HepG2 (cell line): ENCODE measurements around the gene MARK4.

Experiments
- CEBPB ChIP-seq: IDR thresholded peaks from 2 replicates; pipeline ENCODE4 v1.6.1; 2011; ENCODE audit warnings: low read depth, low read length, improper control_type of control experiment, borderline replicate concordance
- CENPX ChIP-seq: sonication (generic); formaldehyde crosslinking; IDR thresholded peaks from 2 replicates; pipeline ENCODE4 v1.9.0; 2021; ENCODE audit warnings: mild to moderate bottlenecking, missing genetic modification reagents, moderate library complexity
- CREB1 ChIP-seq, 2 experiments: fragments of 450-650 bp in 1 of 2; IDR thresholded peaks; 2 replicates each; pipeline ENCODE4 v1.6.1; 2016 to 2017; ENCODE audit warnings: control low read depth in 1 of 2, mild to moderate bottlenecking in 1 of 2, missing compliant biosample characterization in 1 of 2, missing genetic modification characterization in 1 of 2
- EP300 ChIP-seq, 3 experiments: sonication (generic) in 1 of 3; formaldehyde crosslinking in 1 of 3; IDR thresholded peaks; 2 replicates each; pipeline versions ENCODE4 v1.5.1 to v1.6.1; 2011 to 2020; ENCODE audit warnings: low read depth in 2 of 3, low read length in 2 of 3, borderline replicate concordance in 1 of 3, improper control_type of control experiment in 1 of 3, mild to moderate bottlenecking in 1 of 3, missing genetic modification reagents in 1 of 3, moderate library complexity in 1 of 3
- ERF ChIP-seq: IDR thresholded peaks from 2 replicates; pipeline ENCODE4 v1.6.1; 2018; ENCODE audit warnings: missing biosample characterization, missing genetic modification reagents
- MBD4 ChIP-seq: IDR thresholded peaks from 2 replicates; pipeline ENCODE4 v1.6.1; 2012; ENCODE audit warnings: low read length, inconsistent platforms, borderline replicate concordance
- SIN3A ChIP-seq: IDR thresholded peaks from 2 replicates; pipeline ENCODE4 v1.6.1; 2011; ENCODE audit warnings: low read depth, mild to moderate bottlenecking, control low read depth, low read length, borderline replicate concordance
- TOPORS ChIP-seq: sonication (generic); formaldehyde crosslinking; IDR thresholded peaks from 2 replicates; pipeline ENCODE4 v1.8.0; 2023; ENCODE audit warnings: mild to moderate bottlenecking, missing genetic modification reagents
- ZNF329 ChIP-seq: sonication (generic); formaldehyde crosslinking; IDR thresholded peaks from 2 replicates; pipeline ENCODE4 v1.9.0; 2021; ENCODE audit warnings: low read depth, mild to moderate bottlenecking, missing genetic modification reagents
- ZNF530 ChIP-seq: sonication (generic); formaldehyde crosslinking; IDR thresholded peaks from 2 replicates; pipeline ENCODE4 v1.5.0; 2020; ENCODE audit warnings: low read depth, mild to moderate bottlenecking, missing genetic modification reagents
- ZNF816 ChIP-seq: sonication (generic); formaldehyde crosslinking; IDR thresholded peaks from 2 replicates; pipeline ENCODE4 v1.8.0; 2022; ENCODE audit warnings: missing genetic modification reagents, mild to moderate bottlenecking, borderline replicate concordance
- ZSCAN29 ChIP-seq: sonication (generic); formaldehyde crosslinking; conservative IDR thresholded peaks from 2 replicates; pipeline ENCODE4 v1.4.0; 2020; ENCODE audit warnings: mild to moderate bottlenecking, missing genetic modification reagents
- TF ChIP-seq, protein P1 (sequence below): sonication (generic); formaldehyde crosslinking; IDR thresholded peaks from 2 replicates; pipeline ENCODE4 v1.5.0; 2020; ENCODE audit warnings: mild to moderate bottlenecking, missing genetic modification reagents, moderate library complexity

DNA sequence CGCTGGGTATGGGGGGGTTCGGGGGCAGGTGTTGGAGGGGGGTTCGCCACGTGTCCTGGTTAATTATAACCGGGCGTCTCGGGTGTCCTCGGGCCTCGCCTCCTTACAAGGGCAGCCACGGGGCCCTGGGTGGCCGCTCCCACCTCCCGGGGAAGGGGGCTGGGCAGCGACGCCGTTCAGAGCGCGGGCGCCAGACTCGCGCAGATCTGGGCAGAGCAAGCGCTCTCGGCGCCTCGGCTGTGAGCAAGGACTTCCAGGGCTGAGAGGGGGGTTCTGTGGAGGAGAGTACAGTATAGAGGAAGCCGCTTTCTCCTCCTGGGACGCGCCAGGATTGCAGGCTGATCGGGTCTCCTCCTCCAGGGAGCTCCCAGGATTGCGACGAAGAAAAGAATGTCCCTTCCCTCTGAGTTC, 72.6 kb downstream of the MARK4 start:
- no peak for TF ChIP-seq TOPORS (CRISPR knock-in tag)
- no peak for TF ChIP-seq ZNF329
- no peak for TF ChIP-seq ZNF816
- TF ChIP-seq, protein P1, sequence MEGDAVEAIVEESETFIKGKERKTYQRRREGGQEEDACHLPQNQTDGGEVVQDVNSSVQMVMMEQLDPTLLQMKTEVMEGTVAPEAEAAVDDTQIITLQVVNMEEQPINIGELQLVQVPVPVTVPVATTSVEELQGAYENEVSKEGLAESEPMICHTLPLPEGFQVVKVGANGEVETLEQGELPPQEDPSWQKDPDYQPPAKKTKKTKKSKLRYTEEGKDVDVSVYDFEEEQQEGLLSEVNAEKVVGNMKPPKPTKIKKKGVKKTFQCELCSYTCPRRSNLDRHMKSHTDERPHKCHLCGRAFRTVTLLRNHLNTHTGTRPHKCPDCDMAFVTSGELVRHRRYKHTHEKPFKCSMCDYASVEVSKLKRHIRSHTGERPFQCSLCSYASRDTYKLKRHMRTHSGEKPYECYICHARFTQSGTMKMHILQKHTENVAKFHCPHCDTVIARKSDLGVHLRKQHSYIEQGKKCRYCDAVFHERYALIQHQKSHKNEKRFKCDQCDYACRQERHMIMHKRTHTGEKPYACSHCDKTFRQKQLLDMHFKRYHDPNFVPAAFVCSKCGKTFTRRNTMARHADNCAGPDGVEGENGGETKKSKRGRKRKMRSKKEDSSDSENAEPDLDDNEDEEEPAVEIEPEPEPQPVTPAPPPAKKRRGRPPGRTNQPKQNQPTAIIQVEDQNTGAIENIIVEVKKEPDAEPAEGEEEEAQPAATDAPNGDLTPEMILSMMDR (CRISPR knock-in tag): no peak
- TF ChIP-seq ZSCAN29 (CRISPR knock-in tag): no peak
- TF ChIP-seq SIN3A: no peak
- no peak for TF ChIP-seq EP300 (IDR thresholded peaks at IDR 0.05; ENCODE audit: low read depth in 2 of 2, low read length in 2 of 2)
- TF ChIP-seq EP300 (CRISPR knock-in tag; IDR thresholded peaks at IDR 0.05; ENCODE audit: borderline replicate concordance): no peak
- TF ChIP-seq ZNF530 (CRISPR knock-in tag): no peak
- TF ChIP-seq CREB1 (IDR thresholded peaks at IDR 0.05): no peak
- no peak for TF ChIP-seq CREB1 (CRISPR knock-in tag; IDR thresholded peaks at IDR 0.05)
- no peak for TF ChIP-seq ERF (CRISPR knock-in tag)
- TF ChIP-seq MBD4: no peak
- no peak for TF ChIP-seq CEBPB
- TF ChIP-seq CENPX: no peak
